HG03469 (cell line): Measurements from ENCODE around the gene ERCC3.
"Not testable (repeated sequence)": the region's sequence is repeated elsewhere in the genome, so short reads cannot be mapped to it uniquely, and the experiment has no call there.

ENCODE experiments used
- ATAC-seq: cut with Tn5 transposase; IDR thresholded peaks from one replicate; pipeline ENCODE4 v1.9.1; 2021; ENCODE audit warnings: mild to moderate bottlenecking, moderate library complexity, moderate number of reproducible peaks; ENCODE audit not compliant: unreplicated experiment

Gene ERCC3

DNA sequence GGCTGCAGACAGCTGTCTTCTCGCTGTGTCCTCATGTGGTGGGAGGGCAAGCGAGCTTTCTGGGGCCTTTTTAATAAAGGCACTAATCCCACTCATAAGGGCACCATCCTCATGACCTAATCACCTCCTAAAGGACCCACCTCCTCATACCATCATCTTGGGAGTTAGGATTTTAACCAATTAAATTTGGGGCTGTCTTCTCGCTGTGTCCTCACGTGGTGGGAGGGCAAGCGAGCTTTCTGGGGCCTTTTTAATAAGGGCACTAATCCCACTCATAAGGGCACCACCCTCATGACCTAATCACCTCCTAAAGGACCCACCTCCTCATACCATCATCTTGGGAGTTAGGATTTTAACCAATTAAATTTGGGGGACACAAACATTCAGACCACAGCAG lies 66.7 kb downstream of the ERCC3 start:
- not testable (repeated sequence) for ATAC-seq

DNA sequence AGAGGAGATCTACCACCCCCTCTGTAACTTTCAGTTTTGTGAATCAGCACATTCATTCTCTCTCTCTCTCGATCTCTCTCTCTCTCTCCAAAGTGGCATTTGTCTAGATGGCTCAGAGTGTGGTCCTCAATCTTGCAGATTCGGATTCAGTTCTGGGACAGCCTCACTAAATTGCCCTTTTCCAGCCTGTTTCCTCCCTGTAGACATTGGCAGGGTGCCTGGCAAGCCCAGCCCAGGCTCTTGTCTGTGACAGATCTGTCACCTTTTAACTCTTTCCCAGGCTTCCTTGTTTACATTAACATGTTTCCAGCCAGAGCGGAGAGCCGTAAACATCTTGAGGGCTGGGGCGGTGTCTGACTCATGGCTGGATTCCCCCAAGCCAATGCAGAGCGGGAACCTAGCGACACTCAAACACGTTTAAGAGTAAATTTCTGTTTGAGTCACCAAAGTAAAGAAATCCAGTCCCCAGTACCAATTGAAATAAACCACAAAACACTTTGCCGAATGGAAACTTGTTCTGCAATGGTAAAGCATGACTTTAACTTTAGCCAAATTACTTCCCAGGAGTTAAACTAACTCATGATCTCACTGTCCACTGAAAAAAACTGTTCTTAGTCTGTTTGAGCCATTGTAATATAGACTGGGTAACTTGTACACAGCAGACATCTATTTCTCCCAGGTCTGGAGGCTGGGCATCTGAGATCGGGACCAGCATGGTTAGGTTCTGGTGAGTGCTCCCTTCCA lies 67.3 kb downstream of the ERCC3 start:
- ATAC-seq: peak; percentile 78

DNA sequence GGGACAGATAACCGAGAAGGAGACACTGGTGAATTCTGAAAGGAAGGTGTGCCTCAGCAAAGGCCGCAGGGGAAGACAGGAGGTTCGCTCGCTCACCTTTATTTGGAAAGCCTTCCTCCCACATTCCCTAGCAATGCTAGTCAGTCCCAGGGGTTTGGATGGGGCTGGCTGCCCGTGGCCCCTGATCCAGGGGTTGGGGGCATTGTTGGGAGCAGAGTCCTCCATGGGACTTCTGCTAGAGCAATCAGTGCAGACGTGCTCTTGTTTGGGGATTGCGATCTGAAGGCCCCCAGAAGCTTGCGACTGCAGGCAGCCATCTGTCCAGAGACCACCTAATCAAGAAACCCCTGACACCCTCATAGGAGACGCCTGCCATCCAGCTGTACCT lies 67.8 kb downstream of the ERCC3 start:
- no peak for ATAC-seq

DNA sequence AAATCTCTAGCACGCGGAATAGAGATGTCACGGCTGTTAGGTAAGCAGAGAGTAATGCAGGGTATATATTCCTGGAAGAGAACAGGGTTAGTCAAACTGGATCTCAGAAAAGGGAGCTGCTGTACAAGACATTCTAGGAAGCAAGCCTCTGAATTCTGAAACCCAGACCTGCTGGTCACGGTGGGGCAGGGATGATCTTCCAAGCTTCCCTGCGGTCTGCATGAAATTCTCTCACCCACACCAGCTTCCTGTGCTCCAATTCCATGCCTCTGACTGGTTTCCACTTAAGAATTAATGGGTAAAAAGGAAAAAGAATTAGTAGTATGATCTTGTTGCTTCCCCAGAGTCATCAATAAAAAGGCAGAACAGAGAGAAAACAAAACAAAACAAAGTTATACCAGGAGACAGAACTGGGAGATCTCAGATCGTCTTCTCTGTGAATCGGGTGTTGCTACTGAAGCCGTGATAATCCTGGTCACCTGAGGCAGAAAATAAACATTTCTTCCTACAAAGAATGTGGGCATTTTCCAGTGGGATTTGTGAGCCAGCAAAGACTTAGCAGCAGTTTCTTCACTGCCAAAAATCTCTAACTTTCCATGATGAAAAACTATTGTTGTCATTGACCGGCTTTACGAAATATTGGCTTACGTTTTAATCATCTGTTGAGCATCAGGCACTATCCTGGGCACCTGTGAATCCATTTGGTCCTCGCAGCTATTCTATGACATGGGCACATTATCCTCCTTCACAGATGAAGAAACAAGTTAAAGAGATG lies 68.6 kb downstream of the ERCC3 start:
- no peak for ATAC-seq

DNA sequence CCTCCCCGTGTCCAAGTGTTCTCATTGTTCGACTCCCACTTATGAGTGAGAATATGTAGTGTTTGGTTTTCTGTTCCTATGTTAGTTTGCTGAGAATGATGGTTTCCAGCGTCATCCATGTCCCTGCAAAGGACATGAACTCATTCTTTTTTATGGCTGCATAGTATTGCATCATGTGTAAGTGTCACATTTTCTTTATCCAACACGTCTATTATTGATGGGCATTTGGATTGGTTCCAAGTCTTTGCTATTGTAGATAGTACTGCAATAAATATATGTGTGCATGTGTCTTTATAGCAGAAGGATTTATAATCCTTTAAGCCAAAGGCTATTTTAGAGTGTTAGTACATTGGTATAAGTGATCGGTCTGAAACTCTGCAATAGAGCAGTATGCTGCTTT lies 69.8 kb downstream of the ERCC3 start:
- ATAC-seq: not testable (repeated sequence)

DNA sequence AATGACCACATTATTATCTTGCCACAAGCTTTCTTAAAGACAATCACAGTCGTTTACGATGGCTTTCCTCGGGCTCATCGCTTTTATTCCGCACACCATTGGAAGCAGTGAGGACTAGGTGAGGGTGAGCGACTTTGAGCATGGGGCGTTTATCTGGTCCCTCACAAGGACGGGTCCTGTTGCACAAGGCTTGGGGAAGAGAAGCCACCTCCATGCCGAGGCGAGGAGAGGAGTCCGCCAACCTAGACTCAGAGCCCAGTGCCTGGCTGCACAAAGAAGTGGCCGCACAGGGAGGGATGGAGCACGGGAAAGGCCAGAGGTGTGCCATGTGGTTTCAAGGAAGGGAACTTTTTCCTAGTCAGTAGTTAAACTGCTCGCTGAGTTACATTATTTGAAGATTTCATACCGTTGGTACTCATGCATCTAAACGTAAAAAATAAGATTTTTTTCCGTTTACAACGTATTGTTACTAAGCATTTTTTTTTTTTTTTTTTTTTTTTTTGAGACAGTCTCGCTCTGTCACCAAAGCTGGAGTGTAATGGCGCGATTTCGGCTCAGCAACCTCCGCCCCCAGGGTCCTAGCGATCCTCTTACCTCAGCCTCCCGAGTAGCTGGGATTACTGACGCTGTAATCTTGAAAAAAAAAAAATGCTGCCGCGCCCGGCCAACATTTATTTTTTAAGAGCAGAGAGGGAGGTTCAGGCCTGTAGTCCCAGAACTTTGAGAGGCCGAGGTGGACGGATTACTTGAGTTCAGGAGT lies 73.0 kb downstream of the ERCC3 start:
- ATAC-seq: no peak

DNA sequence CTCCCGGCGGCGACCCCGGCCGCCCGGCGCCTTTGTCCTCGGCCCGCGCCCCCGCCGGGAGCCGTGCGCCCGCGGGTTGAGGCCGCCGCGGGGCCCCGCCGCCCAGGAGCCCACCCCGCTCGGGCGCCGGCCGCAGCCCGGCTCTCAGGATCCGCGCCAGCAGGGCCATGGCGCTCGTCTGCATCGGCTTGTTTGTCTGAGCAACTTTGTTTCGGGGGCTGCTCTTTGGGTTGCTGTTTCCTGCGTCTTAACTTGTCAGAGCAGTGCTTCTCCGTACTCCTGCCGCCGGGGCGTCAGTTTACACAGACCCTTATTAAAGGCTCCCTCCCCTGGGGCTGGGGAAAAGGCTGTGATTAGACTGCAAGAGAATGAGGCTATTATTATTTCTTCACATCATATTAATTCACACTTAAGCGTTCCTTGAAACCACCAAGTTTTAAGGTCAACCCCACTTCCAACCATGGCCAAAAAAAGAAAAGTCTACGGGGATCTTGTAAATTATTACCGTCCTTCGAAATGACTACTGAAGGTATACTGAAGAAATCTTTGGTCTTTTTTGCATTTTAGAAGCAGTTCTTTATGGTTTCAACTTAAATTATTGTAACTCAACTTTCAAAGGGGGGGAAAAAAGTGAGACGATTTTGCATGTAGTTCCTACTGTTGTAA lies 73.7 kb downstream of the ERCC3 start, which contains the start of gene CYP27C1:
Gene CYP27C1 (minus strand): TSS at position 198 of the 666 bp plus-strand sequence. CDS start 29 bp downstream, at position 169.
- no peak for ATAC-seq

DNA sequence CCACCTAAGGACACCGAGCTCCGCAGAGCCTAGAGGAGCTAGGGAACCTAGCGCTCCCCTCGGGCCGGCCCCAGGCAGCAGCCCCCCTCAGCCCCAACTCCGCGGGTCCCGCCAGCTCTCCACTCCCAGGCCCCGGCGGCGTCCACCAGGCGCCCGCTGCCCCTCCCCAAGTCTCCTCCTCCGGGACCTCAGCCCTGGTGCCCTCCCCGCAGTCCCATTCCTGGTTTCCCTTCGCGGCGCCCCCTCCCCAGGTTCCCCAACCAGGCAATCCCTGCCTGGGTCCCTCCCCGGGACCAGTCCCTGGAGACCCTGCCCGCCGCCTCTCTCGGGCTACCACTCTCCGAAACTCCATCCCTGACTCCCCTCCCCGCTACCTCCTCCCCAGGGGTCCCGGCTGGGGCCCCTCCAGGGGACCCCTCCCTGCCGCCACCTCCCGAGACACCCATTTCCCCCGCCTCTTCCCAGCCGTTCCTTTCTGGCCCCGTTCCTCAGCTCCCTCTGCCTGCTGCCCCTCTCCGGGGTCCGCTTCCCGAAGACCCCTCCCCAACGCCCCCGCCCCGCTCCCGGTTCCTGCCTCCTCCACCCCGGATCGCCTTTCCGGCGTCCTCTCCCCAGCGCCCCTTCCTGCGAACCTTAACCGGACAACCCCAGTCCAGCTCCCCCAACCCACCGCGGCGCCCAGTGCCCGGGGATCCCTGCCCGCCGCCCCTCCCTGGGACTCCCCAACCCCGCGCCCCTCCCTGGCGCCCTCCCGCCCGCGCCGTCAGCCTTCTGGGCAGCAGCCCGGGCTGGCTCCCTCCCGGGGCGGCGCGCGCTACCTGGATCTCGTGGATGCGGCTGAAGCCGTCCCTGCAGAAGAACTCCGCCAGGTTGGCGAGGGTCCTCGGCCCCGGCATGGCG lies 74.5 kb downstream of the ERCC3 start:
- ATAC-seq: no peak

DNA sequence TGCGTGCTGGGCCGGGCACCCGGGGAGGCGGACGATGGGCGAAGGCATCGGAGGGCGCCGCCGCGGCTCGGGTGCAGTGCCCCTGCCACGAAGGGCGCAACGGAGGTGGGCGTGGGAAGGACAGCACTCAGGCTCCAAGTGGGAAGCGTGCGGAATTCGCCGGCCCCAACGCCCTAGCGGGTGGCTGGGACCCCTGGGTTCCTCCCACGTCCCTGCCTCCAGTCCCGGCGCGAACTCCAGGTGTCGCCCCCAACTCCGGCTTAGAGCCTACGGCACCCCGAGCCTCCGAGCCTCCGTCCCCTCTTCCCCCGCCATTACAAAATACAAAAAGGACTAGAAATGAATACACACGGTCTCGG lies 75.2 kb downstream of the ERCC3 start:
- no peak for ATAC-seq

DNA sequence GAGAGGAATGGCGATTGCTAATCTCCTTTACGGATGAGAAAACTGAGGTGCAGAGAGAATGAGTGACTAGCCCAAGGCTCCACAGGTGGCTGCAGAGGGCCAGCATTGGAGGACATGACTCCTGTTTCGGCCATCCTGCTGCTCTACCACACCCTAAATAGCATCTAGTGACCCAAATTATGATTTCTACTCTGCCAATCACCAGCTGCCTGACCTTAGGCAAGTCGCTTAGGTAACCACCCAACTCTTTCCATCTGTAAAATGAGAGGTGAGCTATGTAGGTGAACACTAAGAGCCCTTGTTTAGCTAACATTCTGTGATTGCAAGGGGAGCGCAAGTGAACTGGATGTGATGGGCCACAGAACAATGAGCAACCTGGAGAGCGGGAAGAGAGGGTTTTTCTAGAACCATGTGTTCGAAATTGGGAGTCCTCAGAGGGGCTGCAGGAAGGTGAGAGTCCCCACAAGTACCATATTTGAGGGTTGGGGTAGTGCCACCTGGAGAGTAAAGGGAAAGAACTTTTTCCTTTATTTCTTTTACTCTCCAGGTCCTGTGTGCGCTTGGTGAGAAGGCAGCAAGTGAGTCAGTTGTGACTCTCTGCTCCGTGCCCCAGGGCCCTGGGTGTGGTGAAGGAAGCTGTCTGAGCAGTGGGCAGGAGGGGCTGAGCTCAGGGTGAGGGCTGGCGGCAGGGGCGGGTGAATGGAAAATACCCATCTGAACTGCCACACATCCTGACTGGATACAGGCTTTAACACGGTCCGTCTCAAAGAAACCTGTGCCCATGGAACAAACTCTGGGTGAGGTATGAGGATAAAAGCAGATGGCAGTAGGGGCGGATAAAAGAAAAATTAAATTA lies 76.2 kb downstream of the ERCC3 start:
- no peak for ATAC-seq

DNA sequence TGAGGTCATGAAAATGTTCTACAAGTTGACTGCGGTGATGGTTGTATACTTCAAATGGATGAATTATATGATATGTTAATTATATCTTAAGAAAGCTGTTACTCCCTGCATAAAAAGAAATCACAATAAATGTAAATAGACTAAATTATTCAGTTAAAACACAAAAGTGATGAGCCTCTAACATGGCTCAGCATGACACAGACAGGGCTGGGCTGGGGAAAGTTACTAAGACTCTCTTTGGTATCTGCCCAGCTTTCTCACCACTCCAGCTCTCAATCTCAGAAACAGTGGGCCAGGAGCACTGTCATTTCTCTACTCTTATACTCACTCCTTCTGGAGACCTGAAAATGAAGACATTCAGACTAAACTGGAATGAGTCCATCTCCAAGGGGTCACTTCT lies 77.4 kb downstream of the ERCC3 start:
- ATAC-seq: no peak

DNA sequence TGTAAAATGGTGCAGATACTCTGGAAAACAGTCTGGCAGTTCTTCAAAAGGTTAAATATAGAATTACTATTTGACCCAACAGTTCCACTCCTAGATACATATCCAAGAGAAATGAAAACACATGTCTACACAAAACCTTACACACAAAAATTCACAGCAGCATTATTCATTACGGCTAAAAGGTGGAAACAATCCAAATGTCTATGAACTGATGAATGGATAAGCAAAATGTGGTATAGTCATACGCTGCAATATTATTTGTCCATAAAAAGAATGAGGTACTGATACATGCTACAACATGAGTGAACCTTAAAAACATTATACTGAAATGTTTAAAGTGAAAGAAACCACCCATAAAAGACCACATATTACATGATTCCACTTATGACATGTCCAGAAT lies 77.8 kb downstream of the ERCC3 start:
- no peak for ATAC-seq

DNA sequence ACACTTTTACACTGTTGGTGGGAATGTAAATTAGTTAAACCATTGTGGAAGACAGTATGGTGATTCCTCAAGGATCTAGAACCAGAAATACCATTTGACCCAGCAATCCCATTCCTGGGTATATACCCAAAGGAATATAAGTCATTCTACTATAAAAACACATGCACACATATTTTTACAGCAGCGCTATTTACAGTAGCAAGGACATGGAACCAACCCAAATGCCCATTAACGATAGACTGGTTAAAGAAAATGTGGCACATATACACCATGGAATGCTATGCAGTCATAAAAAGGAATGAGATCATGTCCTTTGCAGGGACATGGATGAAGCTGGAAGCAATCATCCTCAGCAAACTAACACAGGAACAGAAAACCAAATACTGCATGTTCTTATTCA lies 79.7 kb downstream of the ERCC3 start:
- not testable (repeated sequence) for ATAC-seq

DNA sequence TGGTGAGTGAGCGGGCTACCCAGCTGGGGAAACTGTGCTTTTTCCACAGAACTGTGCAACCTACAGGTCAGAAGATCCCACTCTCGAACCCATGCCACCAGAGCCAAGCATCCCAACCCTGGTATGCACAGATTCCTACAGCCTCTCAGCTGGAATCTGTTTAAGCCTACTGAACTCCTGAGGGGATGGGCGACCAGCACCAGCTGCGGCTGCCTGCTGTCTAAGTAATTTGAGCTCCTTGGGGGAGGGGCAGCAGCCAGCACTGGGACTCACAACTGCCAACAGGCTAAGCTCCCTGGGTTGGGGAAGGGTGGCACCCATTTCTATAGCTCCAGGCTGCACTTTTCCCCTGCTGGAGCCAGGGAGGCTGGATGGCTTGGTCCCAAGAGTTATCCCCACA lies 85.6 kb downstream of the ERCC3 start:
- no peak for ATAC-seq
